HG03439 (cell line): ENCODE results near the gene EDN2.

Experiments
- ATAC-seq: cut with Tn5 transposase; IDR thresholded peaks from one replicate; pipeline ENCODE4 v1.9.1; 2021; ENCODE audit warnings: mild to moderate bottlenecking, moderate library complexity; ENCODE audit not compliant: unreplicated experiment

The EDN2 gene

GRCh38 chr1:41468122-41468762 lies 16.2 kb downstream of the EDN2 start:
- no peak for ATAC-seq

GRCh38 chr1:41467673-41468072 lies 16.8 kb downstream of the EDN2 start:
- no peak for ATAC-seq

GRCh38 chr1:41466146-41466545 lies 18.3 kb downstream of the EDN2 start:
- ATAC-seq = no peak

GRCh38 chr1:41465741-41466140 lies 18.7 kb downstream of the EDN2 start:
- ATAC-seq = no peak

- ATAC-seq = no peak
Observed at GRCh38 chr1:41464885-41465284, 19.6 kb downstream of the EDN2 start.

GRCh38 chr1:41463516-41463915 lies 21.0 kb downstream of the EDN2 start:
- ATAC-seq = no peak

- ATAC-seq = no peak
Observed at GRCh38 chr1:41462680-41463004, 21.8 kb downstream of the EDN2 start.

- no peak for ATAC-seq
Observed at GRCh38 chr1:41461790-41462679, 22.4 kb downstream of the EDN2 start.

GRCh38 chr1:41456847-41457540 lies 27.5 kb downstream of the EDN2 start:
- no peak for ATAC-seq

GRCh38 chr1:41455479-41456332 lies 28.8 kb downstream of the EDN2 start:
- ATAC-seq = no peak

- ATAC-seq = no peak
Observed at GRCh38 chr1:41454406-41454805, 30.1 kb downstream of the EDN2 start.

GRCh38 chr1:41452704-41453290 lies 31.7 kb downstream of the EDN2 start:
- no peak for ATAC-seq

GRCh38 chr1:41450747-41451285 lies 33.7 kb downstream of the EDN2 start:
- no peak for ATAC-seq

GRCh38 chr1:41449326-41449921 lies 35.1 kb downstream of the EDN2 start:
- ATAC-seq = no peak

- no peak for ATAC-seq
Observed at GRCh38 chr1:41448821-41449220, 35.7 kb downstream of the EDN2 start.

- no peak for ATAC-seq
Observed at GRCh38 chr1:41447995-41448770, 36.3 kb downstream of the EDN2 start.

GRCh38 chr1:41446851-41447610 lies 37.5 kb downstream of the EDN2 start:
- ATAC-seq = no peak

- ATAC-seq = no peak
Observed at GRCh38 chr1:41444785-41445184, 39.7 kb downstream of the EDN2 start.
